GM18520 (cell line): ENCODE measurements around the gene SH3BP4.

Source experiments
- ATAC-seq: cut with Tn5 transposase; IDR thresholded peaks from one replicate; pipeline ENCODE4 v1.9.1; 2021; ENCODE audit not compliant: unreplicated experiment

SH3BP4 gene

DNA sequence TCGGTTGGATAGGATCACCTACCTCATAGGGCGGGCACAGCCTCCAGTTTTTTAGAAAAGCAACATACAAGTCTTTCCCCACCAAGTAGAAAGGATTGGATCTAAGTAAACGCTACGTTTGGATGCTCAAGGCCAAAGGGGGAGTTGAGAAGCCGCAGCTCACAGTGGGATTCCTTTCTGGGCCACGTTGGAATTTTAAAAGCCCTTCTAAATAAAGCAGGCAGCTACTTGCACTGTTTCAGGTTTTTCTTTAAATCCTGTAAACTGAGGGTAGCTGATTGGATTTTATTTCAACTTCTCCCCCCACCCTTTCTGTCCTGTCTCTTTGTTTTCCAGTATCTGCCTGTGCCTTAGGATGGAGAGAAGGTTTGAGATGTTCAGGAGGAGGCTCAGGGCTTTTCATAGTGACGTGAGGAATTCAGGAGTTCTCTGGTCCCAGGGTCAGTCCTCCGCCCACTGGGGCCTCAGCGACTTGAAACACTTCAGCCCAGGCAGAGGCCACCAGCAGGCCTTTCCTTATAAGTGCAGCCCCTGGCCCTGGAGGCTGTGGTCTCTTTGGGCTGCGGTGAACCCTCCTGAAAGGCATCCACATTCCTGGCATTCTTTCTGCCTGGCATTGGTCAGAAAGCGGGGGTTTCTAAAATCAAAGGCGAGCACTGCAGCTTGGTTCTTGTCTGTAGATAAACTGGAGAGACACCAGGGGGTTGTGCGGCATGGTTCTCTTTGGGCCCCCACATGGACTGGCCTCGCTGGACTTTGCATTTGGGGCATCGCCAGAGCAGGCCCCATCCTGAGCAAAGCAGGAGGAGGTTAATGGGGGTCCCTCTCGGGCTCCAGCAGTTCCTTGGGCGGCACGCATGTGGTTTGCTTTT is 44.5 kb downstream of the SH3BP4 start:
- ATAC-seq = no peak

DNA sequence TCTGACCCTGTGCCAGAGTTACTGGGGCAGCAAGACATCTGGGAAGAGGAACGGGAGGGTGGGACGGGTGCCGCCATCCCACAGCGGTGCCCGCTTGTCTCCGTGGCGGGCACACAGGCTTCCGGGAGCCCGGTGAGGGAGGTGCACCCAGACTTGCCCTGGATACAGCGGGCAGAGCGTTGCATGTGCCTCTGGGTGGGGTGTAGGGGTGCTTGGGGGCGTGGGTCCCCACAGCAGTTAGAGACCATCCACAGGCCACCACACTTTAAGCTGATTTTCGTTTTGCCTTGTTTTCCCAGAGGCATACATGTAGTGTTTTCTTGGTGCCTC is 45.1 kb downstream of the SH3BP4 start:
- no peak for ATAC-seq

DNA sequence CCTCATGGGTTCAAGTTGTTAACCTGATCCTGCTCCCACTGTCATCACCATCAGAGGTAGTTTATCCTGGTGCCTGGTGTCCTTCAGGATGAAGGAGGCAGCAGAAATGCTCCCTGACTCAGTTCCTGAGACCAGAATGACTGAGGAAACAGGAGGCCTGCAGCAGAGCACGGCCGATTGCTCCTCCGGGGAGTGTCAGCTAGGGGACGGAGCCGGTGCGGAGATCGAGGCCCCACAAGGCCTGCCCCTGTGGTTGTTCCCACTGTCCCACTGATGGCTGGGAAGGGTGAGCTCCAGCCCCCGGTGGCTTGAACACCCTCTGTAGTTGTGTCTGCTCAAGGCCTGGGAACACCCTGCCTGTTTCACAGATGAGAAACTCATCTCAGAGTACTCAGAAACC is 45.6 kb downstream of the SH3BP4 start:
- ATAC-seq = no peak

DNA sequence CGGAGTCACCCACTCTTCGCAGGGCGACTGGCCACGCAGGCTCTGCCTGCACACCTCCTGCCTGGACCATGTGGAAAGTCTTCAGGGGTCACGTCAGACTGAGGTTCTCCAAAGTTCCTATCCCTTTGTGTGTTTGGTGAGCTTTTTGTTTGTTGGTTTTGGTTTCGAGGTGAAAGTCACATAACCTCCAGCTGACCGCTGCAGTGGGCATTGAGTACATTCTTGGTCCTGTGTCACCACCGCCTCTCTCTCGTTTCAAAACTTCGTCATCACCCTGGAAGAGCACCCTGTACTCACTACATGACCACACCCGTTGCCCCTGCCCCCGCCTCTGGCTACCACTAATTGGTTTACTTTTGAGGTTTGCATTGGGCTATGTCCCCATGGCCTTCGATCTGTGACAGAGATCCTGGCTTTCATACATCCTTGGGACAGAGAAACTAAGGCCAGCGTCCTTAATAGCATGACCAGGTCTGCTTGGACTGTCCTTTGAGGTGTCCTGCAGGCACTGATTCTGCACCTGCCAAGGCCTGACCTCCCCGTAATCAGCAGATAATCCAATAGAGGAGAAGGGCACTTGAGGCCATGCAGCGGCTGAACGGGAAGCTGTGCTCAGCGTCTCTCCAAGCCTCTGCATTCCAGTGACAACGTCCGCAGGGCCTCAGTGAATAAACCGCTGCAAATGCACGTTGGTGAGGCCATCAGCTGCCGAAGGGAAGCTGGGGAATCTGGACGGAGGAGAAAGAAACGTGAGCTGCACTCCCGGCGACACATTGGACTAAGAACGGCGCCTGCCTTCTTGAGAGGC is 46.8 kb downstream of the SH3BP4 start:
- no peak for ATAC-seq

DNA sequence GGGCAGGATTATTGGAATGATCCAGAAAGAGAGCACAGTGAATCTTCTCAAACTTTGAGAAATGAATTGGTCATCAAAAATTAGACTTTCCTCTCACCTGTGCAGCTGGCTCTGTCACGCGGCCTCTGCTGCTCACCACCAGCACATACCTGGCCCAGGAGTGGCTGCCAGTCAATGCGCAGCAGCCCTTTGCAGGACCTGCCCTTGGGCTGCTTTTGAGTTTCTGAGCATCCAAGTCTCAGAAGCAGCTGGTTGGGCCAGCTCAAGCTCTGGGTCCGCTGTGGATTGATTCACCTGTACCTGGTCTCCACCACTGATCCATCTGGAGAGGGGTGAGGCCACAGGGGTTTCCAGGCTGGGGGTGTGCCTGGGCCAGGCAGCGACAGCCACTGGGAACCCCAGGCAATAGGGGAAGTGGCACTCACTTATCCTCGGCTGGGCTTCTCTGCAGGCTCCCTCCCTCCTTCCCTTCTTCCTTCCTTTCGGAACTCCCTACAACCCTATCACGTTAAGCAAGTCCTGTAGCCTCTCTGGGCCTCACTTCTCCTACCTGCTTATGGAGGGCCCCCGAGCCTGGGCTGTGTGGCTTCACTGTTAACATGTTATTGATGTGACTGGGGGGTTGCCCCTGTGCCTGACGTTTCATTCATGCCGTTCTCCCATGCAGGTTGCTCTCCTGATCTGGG is 48.1 kb downstream of the SH3BP4 start:
- no peak for ATAC-seq

DNA sequence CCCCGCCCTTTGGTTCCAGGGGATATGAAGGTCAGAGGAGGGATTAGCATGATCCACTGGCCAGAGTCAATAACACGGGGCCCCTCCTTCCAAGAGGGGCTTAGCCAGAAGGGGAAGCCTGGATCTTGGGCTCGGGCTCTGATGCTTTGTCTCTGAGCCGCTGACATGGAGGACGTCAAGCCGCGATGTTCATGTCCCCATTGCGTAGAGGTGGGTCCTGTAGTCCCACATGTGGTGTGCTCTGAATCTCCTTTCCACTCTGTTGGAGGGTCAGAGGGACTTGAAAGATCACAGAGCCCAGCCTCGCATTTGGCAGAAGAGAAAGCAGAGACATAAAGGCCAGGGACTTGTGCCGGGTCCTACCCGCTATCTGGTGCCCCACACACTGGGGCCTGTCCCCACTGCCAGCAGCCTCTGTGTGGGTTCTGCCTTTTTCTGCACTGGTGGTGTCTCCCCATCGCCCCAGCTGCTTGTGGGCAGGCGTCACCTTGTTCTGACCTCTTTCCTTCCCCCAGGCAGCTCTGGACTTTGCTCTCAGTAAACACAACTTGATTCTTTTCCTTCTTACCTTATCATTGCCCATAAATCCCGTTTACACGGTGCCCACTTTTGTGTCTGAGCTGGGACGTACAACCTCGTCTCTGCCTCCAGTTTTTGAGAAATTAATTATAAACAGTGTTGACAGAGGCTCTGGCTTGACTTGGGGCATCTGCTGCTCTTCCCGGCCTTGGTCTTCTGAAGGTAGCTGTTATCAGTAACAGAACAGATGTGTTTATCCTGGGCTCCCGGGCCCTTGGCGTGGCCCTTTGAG is 48.8 kb downstream of the SH3BP4 start:
- no peak for ATAC-seq

DNA sequence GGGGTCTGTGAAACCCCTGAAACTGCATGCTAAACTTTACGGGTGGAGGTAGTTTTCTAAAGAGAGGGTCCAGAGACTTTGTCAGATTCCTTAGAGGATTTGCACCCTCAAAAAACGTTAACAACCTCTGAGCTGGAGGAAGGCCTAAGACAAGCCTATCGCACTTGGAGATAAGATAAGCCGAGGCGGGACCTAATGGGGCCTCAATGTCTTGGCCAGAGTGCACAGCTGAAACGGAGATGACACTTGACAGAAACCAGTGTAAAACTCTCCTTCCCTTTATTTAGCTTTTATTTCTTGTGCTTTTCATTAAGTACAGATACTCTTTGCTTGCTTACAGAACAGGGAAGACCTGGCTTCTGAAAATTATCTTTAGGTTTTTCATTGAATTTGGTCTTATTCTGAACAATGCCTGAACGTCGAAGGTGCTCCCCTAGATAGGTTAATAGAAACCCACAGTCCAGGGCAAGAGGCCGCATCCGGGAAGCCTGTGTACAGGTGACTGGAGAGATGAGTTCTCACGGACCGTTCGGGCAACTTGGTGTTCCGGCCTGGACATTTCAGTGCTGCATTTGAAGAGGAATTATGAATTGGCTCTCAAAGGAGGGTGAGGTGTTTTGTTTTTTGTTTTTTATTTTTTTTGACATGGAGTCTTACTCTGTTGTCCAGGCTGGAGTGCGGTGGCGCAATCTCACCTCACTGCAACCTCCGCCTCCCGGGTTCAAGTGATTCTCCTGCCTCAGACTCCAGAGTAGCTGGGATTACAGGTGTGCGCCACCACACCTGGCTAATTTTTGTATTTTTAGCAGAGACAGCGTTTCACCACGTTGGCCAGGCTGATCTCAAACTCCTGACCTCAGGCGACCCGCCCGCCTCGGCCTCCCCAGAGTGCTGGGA is 49.7 kb downstream of the SH3BP4 start:
- ATAC-seq = no peak

DNA sequence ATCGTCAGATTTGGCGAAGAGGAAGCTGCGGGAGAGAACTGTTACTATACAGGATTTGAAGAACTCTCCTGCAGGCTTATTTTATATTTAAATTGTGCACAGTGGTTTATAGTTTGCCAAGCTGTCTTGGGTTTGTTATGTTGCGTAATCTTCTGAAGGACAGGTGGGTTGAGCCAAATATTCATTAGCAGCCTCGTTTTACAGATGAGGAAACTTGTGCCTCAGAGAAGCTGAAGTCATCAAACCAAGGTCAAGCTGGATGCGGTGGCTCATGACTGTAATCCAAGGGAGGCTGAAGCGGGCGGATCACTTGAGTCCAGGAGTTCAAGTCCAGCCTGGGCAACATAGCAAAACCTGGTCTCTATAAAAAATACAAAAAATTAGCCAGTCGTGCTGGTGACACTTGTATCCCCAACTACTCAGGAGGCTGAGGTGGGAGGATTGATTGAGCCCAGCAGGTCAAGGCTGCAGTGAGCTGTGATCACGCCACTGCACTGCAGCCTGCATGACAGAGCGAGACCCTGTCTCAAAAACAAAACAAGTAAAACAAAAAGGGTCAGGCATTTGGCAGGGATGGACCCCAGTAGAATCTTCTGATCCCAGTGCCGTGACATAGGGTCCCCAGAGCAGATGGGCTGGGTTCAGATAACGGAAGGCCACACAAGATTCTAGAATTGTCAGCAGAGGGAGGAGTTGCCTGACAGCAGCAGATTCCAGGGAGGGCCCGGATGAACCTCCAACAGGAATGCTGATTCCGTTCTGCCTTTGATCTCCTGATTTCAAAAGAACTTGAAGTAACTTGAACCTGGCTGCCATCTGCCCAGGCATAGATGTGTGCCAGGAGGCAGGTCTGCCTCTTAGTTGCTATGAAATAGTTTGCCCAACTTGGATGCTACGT is 50.6 kb downstream of the SH3BP4 start:
- ATAC-seq = no peak

DNA sequence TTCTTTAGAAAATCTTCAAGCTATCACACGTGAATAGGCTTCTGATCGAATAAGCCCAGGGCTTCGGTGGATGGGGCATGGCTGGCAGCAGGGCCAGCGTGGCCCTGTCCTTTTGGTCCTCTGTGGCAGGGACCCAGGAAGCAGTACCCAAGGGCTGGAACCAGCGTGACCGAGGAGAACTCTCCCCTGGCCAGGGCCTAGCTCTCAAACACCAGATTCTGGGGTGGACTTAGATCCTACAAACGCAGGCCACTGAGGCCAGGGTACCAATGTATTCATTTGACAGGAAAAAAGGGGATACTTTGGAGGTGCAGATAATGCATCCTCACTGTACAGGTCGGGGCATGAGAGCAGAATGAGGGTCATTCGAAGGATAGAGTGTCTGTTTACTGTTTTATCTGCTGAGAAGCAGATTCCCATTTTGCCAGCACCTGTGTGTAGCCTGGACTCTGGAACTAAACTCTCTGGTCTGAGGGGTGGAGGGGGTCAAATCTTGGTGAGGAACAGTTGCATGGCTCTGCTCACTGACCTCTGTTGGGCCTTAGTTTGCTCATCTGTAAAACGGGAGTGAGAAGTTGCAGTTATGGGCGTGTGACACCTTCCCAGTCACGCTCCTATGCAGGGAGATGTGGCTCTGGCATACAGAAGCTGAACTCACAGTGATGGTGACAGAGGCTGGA is 51.4 kb downstream of the SH3BP4 start:
- ATAC-seq = no peak

DNA sequence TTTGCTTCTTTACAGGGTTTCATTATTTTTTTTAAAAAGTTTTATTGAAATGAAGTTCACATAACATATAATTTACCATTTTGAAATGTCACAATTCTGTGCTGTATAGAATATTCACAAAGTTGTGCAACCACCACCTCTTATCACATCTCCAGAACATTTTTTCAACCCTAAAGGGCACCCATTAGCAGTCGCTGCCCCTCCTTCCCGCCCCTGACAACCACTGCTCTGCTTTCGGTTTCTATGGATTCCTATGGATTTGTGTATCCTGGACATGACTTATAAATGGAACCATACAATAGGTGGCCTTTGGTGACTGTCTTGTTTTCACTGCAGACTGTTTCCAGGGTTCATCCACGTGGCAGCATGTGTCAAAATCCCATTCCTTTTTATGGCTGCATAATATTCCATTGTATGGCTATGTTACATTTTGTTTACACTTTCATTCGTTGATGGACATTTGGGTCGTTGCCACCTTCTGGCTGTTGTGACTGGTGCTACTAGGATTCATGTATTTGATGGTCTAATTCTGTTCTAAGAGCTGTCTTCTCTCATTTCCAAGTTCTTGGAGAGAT is 52.6 kb downstream of the SH3BP4 start:
- ATAC-seq = no peak

DNA sequence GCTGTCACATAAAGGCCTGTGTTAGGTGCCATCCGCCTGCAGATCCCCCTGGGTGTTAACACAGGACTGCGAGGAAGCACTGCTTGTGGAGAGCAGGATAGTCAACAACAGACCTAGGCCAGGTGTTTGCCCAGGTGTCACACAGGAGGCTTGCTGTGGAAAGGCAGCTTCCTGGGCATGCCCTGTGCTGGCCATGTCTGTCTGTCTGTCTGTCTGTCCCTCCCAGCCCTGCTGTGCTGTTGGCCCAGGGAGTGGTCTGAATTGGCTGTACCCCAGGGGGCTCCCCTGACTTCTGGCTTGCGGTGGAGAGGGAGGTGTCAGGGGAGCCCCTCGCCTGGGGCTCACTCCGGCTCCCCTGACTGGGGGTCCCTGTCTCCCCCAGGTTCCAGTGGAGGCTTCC is 53.2 kb downstream of the SH3BP4 start:
- ATAC-seq = no peak

DNA sequence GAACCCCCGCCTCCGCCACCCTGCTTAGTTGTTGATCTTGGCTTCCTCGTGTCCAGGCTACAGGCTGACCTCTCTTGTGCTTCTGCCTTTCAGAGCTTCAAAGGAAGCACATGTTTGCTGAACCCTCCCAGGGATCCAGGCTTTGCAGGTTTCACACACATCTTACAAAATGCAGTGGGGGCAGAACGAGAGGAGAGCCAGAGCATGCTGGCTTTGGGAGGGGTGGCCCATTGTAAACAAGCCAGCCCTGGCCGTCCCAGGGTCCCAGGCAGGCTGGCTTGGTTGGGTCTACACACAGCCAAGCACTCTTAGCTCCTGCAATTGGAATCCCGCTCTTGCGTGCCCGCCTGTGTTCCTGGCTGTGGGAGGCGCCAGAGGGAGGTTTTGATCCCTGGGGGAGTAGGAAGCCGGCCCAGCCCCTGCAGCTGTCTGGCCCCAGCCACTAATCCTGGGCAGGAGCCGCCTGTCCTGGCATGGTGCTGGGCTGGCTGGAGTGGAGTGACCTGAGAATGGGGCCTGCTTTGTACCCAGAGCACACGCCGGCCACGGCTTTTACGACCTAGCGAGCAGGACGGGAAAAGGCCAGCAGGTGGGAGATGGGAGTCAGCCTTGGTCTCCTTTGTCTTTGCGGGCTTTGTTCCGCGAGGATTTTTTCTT is 53.9 kb downstream of the SH3BP4 start:
- ATAC-seq = no peak

DNA sequence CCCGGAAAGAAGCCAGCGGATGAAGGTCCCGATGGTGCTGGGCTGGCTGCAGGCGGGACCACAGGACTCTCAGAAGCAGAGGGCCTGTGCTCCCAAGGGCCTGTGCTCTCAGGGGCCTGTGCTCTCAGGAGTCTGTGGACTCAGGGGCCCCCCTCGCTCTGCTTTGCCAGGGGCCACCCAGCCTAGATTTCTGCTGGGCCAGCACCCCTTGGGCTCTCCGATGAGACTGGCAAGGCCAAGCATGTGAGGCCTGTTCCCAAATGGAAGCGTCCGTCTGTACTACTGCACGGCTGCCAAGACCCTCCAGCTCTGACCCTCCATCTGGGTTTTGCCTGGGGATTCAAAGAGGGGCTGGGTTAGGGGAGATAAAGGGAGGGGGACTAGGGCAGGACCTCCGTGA is 54.6 kb downstream of the SH3BP4 start:
- ATAC-seq = no peak

DNA sequence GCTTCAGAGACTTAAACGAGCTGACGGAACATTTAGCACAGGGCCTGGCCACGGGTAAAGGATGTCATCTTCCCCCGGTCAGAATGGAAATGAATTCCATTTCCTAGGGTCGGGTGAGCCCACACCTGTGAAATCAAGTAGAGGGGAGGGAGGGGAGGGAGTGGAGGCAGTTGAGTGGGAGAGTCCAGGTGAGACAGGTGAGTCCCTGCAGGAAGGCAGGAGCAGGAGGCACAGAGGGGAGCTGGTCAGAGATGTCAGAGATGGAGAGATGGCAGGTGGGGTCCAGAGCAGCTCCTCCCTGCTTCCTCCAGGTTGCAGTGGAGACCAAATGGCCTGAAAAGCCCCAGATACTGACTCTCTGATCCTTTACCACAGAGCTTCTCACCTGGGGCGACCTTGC is 55.2 kb downstream of the SH3BP4 start:
- ATAC-seq = no peak

DNA sequence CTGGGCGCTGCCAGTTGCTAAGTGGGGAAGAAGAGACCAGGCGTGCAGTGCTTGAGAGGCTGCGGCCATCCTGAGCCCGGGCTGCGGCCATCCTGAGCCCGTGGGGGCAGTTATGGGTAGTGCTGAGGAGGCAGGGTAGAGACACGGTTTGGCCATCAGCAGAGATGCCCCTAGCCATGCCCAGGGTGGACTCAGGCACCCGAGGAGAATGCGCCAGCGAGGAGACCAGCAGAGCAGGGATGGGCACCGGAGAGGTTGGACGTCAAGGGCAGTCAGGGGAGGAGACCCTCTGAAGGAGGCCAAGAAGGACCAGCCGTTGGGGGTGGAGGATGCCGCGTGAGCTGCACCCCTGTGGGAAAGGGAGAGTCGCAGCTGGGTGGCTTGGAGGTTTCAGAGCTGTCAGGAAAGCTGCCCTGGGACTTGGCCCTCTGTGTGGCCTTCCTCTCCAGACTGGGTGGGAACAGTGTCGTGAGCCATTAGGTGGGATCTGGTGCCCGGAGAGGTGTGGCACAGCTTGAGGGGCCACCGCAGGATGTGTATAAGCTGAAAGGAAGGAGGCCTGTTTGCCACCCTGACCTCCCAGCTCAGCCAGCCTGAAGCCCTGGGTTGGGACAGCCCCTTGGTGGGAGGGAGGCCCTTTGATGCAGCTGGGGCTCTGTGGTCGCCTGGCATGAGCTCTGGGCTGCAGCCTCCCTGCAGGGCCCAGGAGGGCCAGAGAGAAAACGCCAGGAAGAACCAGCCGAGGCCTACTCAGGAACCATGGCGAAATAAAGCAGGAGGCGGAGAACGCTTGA is 56.0 kb downstream of the SH3BP4 start:
- ATAC-seq = no peak

DNA sequence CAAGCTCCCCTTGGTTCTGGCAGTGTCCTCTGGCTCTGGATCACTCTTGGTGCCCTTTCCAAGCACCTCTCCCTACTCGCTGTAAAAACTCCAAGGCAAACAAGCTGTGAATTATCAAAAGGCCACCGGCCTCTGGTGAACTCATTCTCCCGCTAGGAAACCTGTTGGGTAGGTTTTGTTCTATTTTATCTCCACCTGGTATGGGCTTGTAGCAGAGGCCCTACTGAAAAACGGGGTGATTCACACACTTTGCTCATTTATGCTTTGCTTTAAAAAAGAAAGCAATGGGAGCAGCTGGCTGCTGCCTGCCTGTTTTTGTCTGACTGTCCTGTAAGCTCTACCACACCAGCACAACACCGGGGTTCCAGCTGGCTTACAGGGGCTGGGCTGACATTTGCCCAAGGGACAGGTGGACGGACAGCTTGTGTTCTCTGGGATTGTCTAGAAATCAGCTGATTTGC is 56.8 kb downstream of the SH3BP4 start:
- no peak for ATAC-seq

DNA sequence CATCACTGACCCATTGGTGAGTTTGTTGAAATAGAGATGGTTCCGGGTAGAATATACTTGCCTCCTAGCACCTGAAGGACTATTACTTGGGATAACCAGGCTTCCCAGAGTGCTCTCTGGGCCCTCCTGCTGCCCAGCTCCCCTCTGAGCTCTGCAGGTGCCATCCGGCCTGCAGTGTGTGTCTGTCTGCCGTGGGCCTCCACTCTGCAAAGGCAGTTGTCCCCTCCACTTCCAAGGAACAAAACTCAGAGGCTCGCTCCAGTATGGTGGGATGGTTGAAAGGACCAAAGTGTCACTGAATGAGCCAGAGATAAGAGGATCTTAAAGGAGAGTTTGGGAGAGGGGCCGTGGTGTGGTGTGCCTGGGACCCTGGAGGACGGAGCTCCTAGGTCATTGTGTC is 57.3 kb downstream of the SH3BP4 start:
- ATAC-seq = no peak
